GM18868 (cell line): ENCODE data around the gene AP3B2.

Source experiments
- ATAC-seq: cut with Tn5 transposase; IDR thresholded peaks from one replicate; pipeline ENCODE4 v1.9.1; 2021; ENCODE audit warnings: mild to moderate bottlenecking, moderate library complexity; ENCODE audit not compliant: unreplicated experiment

AP3B2 gene

GRCh38 chr15:82611348-82611747, 98.3 kb downstream of the AP3B2 start:
- ATAC-seq = no peak
